ENCODE results near the gene ADGRA1.

GRCh38 chr10:133162910-133163856 lies 75.5 kb downstream of the ADGRA1 start:
- TF ChIP-seq CTCF (IDR thresholded peaks at IDR 0.05) (no peak), POLR2A (IDR thresholded peaks at IDR 0.05) (no peak), EP300 (IDR thresholded peaks at IDR 0.05) (no peak)
